ENCODE measurements around the gene NUDT4B.
"Not testable (repeated sequence)": the region's sequence is repeated elsewhere in the genome, so short reads cannot be mapped to it uniquely, and the experiment has no call there.

- not testable (repeated sequence) for TF ChIP-seq POLR2A (IDR thresholded peaks at IDR 0.05; ENCODE audit: low read depth)
- TF ChIP-seq, protein P1, sequence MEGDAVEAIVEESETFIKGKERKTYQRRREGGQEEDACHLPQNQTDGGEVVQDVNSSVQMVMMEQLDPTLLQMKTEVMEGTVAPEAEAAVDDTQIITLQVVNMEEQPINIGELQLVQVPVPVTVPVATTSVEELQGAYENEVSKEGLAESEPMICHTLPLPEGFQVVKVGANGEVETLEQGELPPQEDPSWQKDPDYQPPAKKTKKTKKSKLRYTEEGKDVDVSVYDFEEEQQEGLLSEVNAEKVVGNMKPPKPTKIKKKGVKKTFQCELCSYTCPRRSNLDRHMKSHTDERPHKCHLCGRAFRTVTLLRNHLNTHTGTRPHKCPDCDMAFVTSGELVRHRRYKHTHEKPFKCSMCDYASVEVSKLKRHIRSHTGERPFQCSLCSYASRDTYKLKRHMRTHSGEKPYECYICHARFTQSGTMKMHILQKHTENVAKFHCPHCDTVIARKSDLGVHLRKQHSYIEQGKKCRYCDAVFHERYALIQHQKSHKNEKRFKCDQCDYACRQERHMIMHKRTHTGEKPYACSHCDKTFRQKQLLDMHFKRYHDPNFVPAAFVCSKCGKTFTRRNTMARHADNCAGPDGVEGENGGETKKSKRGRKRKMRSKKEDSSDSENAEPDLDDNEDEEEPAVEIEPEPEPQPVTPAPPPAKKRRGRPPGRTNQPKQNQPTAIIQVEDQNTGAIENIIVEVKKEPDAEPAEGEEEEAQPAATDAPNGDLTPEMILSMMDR (IDR thresholded peaks at IDR 0.05), result not testable (repeated sequence)
Measured at GRCh38 chr1:148720918-148721317, 27.7 kb upstream of the NUDT4B start.
